T-helper 9 cell (primary cell): Measurements from ENCODE around the gene TRAK1.

Experiments
- DNase-seq: peaks from one replicate; pipeline ENCODE4 v3.0.0-alpha.2; 2020

TRAK1 gene

DNA sequence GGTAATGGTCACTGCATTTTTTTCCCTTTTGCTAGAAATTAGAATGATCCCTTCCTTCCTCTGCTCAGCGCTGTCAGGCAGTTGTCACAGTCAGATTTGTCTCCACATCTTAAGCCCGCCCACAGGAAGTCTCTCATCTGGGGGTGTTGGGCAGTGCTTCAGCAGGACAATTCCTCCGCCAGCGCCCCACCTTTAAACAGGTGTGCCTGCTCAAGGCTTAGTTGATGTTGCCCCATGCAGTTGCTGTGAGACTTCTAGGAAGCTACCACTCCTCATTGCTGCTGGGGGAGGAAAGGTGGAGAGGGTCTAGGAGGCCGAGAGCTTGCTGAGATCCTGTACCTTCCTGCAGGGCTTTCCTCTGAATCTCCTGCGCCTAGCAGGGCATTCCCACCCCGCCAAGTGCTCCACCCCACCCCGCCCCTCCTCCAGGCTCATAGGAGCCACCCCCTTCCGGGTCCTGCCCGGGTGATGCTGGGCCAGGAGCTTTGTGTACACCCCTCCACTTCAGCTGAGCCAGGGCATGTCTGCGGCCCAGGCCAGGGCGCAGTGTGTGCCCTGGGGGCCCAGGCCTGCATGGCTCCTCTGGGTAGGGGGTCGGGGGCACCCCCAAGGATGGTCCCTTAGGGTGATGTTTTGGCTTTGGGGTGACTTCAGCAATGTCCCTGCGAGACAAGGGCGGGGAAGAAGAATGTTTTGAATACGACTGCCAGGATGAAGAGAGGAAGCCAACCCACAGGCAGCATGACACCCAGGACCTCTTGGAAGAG lies 68.7 kb downstream of the TRAK1 start:
- no peak for DNase-seq

DNA sequence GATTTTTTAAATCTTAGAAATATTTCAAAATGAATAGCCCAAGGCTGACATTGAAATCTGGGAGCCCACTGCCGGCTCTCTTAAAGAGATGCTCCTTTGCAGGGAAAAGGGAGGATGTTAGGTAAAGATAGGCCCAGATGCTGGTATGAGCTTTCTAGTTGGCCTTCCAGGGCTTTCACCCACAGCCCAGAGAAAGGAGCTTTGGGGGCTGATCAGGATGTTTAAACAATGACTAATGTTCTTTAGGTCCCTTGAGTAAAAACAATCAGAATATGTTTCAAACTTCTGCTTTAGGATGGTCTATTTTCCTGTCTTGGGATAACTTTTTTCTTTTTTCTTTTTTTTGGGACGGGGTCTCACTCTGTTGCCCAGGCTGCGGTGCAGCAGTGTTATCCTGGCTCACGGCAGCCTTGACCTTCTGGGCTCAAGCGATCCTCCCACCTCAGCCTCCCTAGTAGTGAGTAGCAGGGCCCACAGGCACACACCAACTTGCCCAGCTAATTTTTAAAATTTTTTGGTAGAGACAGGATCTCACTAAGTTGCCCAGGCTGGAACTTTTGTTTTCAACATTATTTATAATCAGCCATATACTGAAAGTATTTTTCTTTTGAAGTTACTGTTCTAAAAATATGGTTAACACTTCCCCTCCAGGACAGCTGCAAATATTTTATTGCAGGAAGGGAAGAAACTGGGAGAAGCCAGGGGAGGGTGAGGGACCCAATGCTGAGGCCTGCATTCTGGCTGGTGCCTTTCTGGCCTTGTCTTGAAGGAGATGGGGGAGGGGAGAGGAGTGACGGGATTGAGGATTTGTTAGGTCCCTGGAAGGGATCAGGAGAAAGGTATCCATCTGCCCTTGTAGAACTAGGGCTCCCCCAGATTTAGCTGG lies 70.1 kb downstream of the TRAK1 start:
- DNase-seq, result no peak

DNA sequence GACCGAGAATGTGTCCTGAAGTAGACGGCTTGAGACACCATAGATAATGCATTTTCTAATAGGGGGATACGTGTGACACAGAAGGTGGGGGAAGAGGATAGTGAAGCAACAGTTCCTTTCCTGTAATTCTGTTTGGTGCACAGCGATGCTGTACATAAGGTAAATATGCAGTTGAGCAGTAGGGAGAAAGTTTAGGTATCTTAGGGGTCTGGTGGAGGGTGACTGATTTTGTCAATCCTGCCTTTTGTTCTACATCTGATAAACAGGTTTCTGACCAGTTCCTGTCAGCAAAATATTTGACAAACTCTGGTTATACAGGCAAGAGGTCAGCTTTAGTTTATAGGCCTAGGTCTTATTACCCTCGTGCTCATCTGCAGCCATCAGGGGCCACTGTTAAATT lies 71.3 kb downstream of the TRAK1 start:
- DNase-seq, result no peak

DNA sequence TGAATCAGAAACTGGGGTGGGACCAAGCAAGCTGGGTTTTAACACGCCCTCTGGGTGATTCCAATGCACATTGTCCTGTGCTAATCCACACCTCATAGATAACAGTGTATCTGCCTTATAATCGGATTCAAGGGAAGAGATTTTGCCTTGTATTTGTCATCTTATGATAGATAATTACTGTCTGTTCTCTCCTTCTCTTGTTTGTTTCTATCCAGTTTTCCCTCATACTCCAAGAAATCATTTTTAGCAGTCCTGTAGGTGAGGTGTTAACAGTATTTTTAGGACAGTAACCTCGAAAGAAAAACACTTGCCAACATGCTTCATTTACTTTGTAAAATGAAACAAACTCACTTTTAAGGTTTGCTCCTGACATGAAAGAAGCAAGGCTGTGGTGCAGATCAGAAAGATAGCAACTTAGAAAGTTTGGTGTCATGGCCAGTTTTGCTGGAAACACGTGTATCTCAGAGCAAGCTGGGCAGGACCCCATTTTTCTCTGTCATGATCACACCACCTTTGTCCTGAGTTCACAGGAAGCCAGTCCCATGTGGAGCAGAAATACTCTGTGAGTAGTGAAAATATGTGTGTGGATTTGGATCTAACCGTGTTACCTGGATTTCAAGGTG lies 72.6 kb downstream of the TRAK1 start:
- no peak for DNase-seq

DNA sequence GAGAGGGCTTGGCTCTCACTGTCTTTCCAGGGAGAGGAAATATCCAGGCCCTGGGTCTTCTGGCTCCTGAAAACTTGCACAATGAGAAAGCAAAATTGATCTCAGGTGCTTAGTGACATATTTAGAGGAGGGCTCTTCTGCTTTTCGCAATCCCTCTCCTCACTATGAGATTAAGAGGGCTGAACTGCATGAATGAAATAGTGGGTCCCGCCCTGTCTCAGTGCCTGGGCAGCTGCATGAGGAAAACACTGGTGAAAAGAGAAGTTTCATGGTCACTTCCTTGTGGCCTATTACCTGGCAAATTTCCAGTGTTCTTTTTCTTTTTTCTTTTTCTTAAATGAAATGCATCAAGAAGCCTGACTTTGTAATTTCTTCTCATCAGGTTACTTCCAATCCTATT lies 73.5 kb downstream of the TRAK1 start:
- DNase-seq, result no peak

DNA sequence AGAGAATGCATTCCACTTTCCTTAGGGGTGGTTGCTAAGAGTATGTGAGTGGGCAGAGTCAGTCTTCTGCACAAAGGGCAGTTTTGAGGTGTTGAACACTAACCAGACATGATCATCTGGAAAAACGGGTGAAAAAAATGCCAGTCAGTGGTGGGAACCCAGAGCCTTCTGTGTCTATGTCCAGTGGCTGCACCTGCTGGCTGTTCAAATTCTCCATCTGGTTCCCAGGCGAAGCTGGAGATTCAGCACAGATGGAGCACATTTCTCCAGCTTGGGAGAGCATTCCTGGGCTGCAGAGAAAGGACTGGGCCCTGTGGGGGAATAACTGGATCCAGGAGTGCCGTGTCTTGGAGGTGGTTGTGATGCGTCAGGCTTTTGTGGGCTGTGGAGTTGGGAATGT lies 74.1 kb downstream of the TRAK1 start:
- no peak for DNase-seq

DNA sequence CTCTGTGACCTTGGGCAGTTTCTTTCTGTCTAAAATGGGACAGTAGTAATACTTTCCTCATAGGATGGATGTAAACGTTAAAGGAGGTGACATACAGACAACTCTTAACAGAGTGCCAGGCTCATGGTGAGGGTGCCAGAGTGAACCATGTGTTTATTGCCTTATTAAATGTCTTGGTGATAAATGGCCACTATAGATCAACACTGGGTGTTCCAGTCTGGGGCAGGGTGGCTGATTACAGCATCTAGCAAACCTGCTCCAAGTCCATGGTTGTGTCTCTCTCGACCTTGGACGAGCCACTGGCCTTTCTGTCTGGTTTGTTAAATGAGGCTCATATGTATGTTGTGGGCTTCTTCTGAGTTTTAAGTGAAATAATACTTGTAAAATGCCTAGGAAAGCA lies 75.1 kb downstream of the TRAK1 start:
- no peak for DNase-seq

DNA sequence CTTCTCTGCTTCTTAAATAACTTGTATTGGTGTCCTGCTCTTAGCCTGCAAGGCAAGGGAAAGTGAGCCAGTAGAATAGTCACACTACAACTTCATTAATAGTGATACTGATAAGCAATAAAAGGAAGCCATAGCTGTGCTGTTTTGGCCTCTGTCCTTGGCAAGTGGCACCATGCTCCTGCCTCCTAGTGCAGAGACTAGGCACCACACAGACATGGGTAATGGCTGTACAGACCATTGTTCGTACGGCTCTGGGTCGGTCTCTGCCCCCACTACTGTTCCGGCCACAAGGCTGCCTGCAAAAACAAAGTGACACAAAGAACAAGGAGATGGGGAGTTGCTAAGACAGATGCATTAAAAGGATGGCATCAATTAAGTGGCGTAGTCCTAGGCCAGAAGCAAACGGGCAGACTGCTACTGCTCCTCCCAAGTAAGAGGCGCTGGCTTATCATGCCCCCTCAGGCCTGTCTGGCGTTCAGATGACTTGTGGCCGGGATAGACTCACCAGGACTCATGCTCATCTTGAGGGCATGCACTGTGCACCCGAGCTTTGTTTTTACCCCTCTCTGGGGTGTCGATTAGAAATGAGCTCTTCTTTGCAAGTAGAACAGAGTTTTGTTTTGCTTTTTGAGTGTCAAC lies 75.6 kb downstream of the TRAK1 start:
- no peak for DNase-seq

DNA sequence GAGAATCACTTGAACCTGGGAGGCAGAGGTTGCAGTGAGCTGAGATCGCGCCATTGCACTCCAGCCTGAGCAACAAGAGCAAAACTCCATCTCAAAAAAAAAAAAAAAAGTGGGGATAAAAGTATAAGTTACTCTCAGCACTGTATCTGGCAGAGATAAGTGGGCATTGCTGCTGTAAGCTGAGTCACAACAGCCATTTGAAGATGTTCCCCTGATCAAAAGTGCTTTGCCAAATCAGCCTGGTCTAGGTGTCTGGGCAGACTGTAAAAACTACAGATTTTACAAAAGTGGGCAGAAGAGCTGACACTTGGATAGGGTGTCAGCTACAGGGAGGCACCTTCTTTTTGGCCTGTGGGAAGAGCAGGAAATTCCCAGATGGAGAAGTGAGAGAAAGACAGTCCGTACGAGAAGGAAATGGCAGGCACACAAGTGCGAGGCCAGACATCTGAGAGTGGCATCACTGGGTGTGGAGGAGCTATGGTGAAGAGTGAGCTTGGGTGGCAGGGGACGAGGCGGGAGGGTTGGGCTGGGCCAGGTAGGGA lies 78.5 kb downstream of the TRAK1 start:
- no peak for DNase-seq

DNA sequence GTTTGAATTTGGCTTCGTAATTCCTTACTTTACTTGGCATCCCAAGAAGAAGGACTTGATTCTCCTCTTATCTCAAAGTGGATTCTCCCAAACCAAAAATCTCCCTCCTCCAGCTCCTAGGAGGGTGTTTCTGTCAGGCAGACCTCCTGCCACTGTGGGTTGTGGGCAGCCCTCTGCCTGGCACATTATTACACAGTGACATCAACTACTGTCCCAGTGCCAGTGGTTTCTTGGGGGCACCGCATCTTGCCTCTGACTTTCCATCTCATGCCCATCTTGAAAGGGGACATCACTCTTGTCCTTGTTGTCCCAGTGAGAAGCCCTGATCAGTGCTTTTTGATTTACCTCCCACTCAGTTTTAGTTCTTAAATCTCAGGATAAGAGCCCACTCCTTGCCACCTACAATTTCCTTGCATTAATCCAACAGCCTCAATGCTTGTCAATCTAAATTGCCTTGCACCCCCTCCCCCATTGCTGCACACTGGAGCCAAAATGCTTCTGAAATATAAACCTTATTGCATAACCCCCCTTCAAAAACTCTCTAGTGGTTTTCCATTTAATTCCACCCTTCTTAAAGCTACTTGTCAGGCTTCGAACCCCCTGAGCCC lies 81.0 kb downstream of the TRAK1 start:
- no peak for DNase-seq

DNA sequence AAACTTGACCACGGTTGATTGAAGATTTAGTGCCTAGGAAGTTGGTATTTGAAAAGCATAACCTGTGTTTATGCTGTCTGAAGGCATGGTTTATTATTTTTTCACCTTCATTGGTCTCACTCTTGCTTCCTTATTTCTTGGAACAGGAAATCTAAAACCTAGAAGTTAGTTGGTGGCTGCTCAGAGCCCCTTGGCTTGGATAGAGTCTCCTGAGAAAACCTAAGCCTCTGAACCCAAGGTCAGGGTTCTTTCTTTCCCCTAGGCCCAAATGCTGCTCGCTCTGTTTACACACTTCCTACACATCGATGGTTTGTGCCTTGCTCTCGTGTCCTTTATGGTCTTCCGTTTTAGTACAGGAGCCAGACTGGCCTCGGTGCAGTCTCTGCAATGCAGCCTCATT lies 82.2 kb downstream of the TRAK1 start:
- no peak for DNase-seq

DNA sequence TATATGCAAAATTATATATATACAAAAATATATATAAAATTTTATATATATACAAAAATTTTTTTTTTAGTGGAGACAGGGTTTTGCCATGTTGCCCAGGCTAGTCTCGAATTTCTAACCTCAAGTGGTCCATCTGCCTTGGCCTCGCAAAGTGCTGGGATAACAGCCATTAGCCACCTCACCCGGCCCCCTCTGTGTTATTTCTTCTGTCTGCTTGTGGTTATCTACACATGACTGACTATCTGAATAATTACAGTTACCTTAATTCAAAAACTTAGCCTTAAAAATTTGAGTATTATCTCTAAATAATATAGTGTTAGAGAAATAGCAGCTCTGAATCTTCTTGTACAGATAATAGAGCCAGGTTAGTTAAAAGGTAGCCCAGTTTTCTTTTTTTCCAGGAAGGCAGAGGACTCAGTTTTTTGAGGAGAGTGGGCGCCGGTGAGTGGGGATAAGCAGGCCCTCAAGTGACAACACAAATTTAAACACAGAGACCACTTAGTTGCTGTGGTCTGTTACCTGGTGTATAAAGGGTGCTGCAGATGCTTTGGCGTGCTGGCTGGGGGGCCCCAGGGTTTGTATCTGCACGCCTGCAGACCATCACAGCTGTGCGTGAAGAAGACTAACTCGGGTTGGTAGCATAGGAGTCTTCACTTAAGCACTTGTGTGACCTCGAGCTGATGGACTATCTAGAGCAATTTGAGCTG lies 83.7 kb downstream of the TRAK1 start:
- no peak for DNase-seq

DNA sequence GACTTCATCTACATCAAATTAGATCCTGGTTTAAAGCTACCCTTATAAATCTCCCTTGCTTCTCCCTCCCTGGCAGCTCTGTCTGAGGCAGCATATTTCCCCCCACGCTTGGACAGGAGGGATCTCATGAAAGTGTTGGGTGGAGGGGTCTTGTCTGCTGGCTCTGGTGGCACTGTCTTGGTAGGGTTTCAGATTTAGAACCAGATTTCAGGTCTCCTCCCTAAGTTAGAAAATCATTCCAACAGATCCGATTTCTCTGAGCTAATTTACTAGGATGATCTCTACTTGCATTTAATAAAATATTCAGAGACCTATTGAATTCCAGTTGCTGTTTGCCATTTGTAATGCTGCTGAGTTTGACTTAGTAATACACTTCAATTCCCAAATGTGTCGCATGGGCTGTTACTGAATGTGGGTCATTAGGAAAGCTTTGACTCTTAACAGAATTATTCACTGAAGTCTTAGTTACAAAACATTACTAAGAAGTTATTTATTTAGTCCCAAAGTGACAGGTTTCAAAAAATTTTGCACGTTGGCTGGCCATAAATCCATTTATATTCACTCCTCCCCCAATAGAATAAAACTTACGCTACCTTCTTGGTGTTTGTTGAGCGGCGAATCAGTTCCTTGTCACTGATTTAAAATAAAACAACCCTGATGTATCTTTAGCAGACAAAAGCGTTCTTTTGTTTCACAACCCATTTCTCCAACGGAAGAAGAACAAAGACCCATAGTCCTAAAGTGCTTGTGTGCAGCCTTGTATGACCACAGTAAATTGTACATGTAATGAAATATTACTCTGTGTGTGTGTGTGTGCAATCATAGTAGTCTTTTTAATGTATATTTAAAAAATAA lies 84.5 kb downstream of the TRAK1 start:
- DNase-seq, result no peak

DNA sequence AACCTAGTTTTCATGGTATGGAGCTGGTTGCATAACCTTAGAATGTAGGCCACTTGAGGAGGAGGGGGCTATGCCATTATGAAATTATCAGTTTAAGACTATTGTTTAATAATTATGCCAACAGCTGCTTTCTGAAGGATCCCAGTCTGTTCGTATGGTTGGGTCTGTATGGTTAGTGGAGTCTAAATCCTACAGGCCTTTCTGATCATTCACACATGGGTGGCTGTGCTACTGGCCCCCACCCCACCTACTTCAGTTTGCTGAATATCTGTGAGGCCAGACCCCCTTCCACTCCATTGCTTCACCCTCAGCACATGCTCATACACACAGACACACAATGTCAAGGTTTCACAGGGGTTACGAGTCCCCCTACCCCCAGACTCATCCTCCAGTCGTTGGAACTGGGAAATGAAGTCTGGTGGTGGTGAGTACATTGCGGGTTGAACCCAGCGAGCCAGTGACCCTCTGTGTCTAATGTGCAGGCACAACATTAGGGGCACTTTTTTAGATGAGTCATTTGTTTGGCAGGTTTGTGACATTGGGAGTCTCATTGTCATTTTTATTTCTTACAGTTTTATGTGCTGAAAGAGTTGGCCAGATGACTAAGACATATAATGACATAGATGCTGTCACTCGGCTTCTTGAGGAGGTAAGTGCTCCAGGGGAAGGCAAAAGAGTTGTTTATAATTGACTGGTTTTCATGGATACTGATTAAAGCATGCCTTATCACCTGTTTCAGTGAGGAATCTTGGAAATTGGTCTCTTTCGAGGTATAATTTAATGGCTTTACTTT lies 85.3 kb downstream of the TRAK1 start:
- no peak for DNase-seq

DNA sequence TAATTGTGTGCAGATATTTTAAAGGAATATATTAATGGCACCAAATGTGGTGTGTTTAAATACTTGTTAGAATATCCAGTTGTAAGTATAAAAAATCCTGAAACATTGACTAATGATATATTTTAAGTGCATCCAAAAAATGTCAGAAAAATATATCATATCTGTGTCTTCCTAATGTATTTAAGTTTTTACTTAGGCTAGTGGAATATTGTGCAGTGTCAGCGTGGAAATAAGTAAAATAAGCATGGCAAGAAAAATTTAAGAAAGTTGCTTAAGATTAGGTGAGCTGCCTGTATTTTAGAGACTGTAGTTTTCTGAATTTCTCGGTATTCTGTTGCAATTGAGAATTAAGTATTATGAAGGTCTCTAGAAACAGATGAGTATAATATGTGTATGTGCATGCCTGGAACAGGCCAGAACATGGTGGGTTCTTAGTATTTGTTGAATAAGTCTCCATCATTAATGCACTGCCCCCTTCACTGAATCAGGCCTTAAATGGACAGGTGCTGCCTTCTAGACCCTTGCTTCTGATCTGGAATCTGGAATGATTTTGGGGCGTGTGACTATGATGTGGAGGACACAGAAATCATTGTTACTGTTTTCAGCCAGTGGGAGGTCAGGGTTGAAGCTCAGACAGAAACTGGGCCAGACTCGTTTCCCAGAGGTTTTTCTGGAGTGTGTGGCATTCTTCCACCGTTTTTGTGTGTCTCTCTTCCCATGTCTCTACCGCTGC lies 86.1 kb downstream of the TRAK1 start:
- DNase-seq, result no peak

DNA sequence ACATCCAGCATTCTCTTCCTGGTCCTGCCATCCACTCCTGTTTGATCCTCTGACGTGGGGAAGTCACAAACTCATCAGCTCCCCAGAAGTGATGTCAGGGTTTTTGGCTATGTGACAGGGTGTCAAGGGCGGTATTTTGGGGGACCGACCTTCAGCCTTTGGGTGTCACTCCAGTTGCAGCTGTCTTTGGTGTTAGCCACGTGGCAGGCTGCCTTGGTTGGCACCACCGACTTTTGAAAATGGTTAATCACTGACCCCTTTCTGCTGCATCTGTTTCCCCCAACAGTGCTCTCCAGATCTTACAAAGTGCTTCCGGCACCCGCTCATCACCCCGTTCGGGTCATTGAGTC lies 86.6 kb downstream of the TRAK1 start:
- DNase-seq, result no peak

DNA sequence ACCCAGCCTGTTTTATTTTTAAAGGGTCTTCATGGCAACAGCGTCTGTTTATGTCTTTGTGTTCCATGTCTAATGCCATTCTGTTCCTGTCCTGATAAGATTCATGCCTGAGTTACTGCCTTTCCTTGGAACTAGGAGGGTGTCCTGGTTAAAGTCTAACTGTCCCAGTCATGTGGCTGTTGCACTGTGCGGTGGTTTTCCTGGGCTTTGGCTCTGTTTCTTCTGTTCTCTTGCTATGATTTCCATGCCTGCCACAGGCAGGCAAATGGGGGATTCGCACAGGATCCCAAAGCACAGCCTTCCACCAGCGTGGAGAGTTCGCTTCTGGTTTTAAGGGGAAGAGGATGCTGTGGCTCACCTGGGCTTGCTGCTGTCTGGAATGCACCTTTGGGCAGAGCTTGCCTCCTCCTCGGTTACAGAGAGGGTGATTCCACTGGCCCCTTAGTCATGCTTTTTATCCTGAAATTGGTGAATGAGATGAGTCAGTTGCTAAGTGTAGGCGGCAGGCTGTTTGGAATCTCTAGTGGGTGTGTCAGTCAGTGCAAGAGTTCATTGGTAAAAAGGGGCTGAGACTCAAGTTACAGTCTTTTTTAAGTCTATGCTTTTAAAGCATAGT lies 88.1 kb downstream of the TRAK1 start:
- no peak for DNase-seq

DNA sequence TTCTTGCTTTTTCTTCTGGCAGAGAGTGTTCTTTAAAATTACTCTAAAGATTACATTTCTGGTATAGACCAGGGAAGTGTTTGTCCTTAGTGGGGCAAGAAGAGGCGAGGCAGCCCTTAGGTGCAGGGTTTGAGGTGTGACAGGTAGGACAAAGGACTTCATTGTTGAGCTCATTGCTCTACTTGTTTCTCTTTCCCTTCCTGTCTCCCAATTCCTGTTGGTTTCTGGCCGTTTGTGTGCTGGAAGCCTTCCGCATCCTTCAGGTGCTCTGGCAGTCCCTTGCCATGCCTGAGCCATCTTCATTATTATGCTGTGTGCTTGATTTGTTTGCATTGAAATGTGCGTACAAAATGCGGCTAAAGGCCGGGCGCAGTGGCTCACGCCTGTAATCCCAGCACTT lies 89.7 kb downstream of the TRAK1 start:
- DNase-seq, result no peak

DNA sequence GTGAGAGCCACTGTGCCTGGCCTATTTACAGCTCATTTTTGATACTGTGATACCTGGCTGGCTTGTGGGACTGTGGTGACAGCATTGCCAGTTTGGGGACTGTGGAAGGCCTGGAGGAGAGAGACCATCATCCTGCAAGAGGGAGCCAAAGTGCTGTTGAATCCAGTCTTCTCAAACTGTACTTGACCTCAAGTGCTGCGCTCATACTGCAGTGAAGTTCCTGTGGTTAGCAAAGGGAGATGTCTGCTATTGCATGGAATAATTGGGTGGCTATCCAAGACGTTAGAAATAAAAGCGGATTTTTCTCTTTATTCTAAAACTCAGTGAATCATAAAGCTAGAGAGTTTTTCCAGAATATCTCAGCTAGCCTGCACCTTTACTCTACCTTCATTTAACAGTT lies 91.4 kb downstream of the TRAK1 start:
- no peak for DNase-seq
